Right ventricle myocardium superior (tissue), 1 donor: ENCODE measurements around the gene KIF14. TPM values are rescaled to one million over a fixed set of nuclear protein-coding genes. Genes with fewer than 3 reads are reported as not detected.

Experiments used
- ATAC-seq: fragments of 200-7000 bp; cut with Tn5 transposase; one replicate; pipeline ENCODE4 v1.9.1; 2020; ENCODE audit warnings: mild to moderate bottlenecking; ENCODE audit not compliant: poor library complexity
- DNase-seq: peaks from one replicate; pipeline ENCODE4 v3.0.0-alpha.2; 2020
- intact Hi-C: fragments of 100-400 bp; cut with DNase I; formaldehyde crosslinking; loops from one replicate; pipeline ENCODE4 v1.11.2; 2022
- total RNA-seq: library from RNA; stranded (reverse); fragmentation: NEBNext Ultra II Directional; extraction: Animal tissue kit (Norgen Biotek cat#: 25700); gene quantifications from one replicate; pipeline ENCODE4 v1.2.1, GENCODE V29; 2021
- donor health status: DM: no; HTN: yes; CAD: no; lungs with severe emphysema.

Gene KIF14
- total RNA-seq, 1 donor from 2014 or later, result 0.19 TPM

DNA sequence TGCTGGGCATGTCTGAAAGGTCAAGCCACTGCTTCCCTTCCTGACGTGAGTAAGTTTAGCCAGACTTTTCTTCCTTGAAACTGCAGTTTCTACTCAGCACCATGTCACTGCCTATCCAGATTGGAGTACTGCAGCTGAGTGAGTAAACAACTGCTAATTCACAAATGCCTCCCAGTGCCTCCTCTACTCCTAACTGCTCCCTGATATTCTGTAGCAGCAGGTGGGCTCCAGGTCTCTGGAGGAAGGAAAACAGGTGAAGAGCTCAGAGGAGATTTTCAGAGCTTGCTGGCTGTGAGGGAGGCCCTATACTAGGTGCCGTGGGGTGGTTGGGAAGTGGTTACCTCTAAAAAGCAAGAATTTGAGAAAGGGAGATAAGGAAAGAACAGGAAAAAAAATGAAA, 96.5 kb downstream of the KIF14 start:
- ATAC-seq (no peak), DNase-seq (no peak)
- intact Hi-C loops, result no loop called here

DNA sequence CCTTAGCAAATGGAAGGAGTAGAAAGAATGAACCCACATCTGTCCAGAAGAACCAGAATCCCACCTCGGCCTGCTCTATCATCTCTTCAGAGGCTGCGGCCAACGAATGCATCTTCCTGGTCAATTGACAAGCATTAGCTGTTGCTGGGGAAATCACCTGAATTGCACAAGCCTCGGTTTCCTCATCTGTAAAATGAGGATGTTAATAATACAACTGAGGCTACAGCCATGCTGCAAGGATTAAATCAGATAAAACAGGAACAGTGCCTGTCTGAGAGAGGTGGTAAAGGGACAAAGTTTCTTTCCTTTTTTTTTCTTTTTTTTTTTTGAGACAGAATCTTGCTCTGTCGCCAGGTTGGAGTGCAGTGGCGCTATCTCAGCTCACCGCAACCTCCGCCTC, 99.8 kb downstream of the KIF14 start:
- DNase-seq, result no peak
- ATAC-seq, result no peak
- intact Hi-C loops, result no loop called here

DNA sequence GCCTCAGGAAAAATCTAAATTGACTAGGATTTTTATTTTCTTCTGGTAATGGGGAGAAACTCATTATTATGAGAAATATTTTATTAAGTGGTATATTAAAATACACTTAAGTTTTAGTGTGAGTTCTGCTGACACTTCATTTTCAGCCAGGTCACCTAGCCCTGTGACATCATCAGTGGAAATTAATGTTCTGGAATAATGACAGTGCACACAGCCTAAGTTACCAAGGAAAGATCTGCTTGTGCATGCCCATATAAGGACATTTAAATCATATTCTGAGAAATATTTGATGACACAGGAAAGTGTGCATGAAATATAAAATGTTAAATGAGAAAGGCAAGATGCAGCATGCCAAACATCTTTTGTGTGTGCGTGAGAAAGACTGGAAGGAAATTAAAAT, 102.0 kb downstream of the KIF14 start:
- no peak for DNase-seq
- ATAC-seq, result no peak
- intact Hi-C loops, result no loop called here

DNA sequence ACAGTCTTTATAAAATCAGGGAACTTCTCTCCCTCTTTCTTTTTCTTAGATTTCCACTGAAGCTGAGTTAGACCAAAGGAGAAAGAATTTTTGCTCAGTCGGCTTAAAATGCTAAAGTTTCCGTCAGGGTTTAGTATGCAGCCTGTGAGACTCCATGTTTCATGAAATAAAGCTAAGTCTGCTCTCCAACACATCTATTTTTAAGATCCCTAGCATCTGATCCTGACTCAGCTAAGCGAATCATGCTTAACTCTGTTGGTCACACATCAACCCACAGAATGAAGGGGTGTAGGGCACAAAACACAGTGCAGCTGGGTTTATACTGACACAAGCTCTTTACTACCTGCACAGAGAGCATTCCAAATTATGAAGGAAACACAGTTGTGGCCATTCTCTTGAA, 108.4 kb downstream of the KIF14 start:
- no peak for DNase-seq
- intact Hi-C loops, result no loop called here
- no peak for ATAC-seq

DNA sequence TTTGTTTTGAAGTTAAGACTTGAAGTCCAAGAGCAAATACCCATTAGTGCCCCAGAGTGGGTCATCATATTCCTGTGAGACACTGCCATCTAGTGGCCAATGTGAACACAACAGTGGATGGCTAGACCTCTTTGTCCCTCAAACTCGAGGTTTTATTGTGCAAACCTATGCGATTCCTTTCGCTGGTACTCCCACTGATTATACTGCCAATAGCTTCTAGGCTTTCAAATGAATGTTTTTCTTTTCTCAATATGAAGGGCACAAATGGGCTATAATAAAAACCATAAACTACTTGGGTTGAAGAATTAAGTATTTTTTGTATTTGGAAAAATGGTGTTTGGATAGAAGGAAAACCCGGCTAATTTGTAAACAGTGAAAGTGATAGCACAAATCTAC, 110.3 kb downstream of the KIF14 start:
- ATAC-seq (peak; percentile 85), DNase-seq (no peak)
- intact Hi-C loops, result no loop called here

DNA sequence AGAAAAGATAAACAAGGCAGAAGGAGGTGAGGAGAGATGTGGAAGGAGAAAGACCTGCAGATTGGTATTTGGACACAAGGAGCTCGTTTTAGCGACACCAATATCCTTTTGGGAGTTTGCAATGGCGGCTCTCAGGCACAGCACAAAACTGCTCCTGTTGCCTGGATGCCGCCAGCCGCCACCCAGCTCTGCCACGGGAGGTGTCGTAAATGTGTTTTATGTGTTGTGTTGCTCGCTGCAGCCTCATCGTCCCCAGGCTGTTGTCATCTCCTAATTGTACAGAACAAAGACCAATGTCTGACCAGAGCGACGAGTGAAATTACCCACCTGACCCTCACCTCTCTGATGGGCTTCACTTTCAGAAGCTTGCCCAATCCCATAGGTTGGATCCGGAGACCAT, 114.1 kb downstream of the KIF14 start:
- ATAC-seq (no peak), DNase-seq (no peak)
- intact Hi-C loops, result no loop called here

DNA sequence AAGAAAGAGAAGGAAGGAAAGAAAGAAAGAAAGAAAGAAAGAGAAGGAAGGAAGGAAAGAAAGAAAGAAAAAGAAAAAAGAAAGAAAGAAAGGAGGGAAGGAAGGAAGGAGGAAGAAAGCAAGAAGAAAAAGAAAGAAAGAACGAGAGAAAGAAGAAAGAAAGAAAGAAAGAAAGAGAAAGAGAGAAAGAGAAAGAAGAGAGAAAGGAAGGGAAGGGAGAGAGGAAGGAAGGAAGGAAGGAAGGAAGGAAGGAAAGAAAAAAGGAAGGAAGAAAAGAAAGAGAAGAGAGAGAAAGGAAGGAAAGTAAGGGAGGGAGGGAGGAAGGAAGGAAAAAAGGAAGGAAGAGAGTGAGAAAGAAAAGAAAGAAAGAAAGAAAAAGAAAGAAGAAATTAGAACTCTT, 115.3 kb downstream of the KIF14 start:
- DNase-seq (no peak), ATAC-seq (no peak)
- intact Hi-C loops, result no loop called here

Other genes with a start within 250 kb of the KIF14 start
- 7.3 TPM for gene ZNF281, start 210.7 kb downstream of the KIF14 start, total RNA-seq
- 12.9 TPM for gene DDX59, start 49.2 kb upstream of the KIF14 start, total RNA-seq
- gene CAMSAP2, start 118.1 kb upstream of the KIF14 start, total RNA-seq, result 37.5 TPM